ENCODE results near the gene TLR6.

TLR6 gene

GRCh38 chr4:38856524-38857337 is at the start of gene TLR6:
Gene TLR6, minus strand, starts transcription at chr4:38856817. Its CDS starts 27,344 bp downstream, at chr4:38829473.
- H3K4me3 ChIP-seq (ENCODE audit: low read depth, low read length): no peak within 1 kb of the TSS

- no peak overlapping the region for H3K4me3 ChIP-seq (ENCODE audit: low read depth, low read length)
Observed at GRCh38 chr4:38905652-38906385, 49.2 kb upstream of the TLR6 start.

- H3K4me3 ChIP-seq (ENCODE audit: low read depth, low read length): no peak overlapping the region
Observed at GRCh38 chr4:38904682-38905081, 48.1 kb upstream of the TLR6 start.

DNA sequence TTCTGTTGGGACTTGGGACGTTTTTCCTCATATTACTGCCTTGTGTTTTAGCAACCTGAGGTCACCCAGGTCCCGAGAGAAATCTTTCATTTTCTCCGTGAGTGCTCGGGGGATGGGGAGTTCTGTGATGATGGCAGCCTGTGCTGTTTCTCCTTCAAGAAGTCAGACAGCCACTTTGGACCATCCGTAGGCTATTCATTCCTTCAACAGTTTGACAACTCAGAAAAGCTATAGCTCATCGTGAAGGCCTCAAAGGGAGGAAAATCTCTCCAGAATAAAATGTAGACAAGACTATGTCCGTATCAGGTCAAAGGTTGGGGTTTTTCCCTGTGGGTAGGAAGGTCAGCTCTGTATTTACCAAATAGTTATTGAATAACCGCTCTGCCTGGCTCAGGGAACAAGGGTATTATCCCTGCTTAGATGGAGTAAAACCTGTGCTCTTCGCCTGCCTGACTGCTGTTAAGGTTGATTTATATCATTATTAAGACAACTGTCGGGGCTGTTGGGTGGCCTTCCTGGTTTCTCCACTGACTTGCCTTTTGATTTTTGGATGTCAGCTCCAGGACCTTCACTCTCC is 47.6 kb upstream of the TLR6 start:
- H3K4me3 ChIP-seq (ENCODE audit: low read depth, low read length): no peak overlapping the region

DNA sequence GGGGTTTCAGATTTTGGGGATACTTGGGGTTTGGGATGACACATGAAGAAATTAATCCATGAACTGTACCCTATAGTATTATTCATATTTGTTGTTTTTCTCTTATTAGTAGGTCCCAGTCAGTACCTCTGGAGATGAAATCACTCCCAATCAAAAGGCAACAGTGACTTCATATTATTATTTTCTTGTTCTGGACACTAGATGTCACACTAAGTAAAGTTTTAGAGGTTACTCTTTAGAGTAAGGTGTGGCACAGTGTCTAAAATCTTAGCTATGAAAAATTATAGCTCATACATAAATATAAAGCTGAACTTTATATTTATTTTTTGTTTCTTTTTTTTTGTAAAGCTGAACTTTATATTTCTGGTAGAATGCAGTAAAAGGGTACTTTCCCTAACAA is 46.1 kb upstream of the TLR6 start:
- H3K4me3 ChIP-seq (ENCODE audit: low read depth, low read length): no peak overlapping the region

GRCh38 chr4:38902221-38902620 is 45.6 kb upstream of the TLR6 start:
- no peak overlapping the region for H3K4me3 ChIP-seq (ENCODE audit: low read depth, low read length)

GRCh38 chr4:38898245-38898644 is 41.6 kb upstream of the TLR6 start:
- H3K4me3 ChIP-seq (ENCODE audit: low read depth, low read length): no peak overlapping the region

GRCh38 chr4:38896940-38897339 is 40.3 kb upstream of the TLR6 start:
- no peak overlapping the region for H3K4me3 ChIP-seq (ENCODE audit: low read depth, low read length)

DNA sequence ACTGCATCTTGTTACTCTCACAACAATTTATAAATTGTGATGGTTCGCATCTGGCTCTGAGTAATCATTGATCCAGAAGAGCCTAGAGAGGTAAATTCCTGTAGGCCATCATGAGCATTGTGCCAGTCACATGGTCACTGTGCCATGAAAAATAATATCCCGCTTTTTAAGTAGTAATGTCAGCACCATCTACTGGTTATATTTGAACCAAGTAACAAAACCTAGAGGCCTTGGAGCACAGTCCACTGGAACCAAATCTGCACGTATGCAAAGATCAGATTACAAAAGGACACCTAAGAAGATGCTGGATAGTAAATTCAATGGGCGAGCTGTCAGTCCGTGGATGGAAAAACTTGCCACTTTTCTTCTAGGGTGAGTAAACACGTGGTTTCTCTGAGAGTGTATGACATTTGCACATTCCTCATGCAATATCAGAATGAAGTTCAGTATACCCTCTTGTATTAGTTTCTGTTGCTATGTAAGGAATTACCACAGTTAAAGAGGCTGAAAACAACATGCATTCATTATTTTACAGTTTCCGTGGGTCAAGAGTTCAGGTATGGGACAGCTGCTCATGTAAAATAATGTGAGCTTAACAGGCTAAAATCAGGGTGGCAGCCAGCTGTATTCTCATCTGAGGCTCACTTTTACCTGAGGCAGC is 37.8 kb upstream of the TLR6 start:
- no peak overlapping the region for H3K4me3 ChIP-seq (ENCODE audit: low read depth, low read length)

DNA sequence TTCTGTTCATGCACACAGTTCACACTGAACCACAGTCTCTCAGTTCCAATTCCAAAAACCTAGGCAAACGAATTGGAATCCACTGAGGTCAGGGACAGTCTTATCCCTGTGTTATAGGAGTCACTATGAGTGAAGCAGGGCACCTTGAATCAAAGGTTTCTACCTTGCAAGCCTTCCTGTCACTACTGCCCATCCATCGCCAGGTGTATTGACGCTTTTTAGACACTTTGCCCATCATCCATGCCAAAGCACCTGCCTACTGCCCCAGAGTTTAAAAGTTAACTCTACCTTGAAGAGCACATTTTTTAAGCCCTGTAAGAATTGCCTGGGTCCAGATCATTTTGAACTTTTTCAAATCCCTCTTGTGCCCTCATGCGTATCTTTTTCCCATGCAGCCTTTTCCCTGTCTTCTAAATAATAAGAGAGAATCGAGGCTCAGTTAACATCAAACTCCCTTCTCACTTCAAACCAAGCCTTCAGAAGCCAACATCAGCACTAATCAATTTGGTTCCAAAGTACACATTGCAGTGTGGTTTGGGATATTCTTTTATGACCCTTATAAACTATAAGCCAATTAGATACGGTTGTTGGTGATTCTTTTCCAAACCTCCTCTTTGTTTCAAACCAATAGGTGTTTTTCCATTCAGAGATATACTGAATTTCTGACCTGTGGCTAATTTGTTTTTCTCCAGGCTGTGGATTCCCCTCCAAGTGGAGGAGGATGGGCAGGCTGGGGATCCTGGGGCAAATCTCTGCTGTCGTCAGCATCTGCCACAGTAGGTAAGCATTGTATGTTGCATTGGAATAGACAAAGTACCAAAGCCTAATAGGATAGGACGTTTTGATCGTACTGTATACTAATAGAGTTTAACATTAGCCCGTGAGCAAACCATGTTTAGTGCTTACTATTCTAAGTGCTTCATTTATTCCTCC is 34.7 kb upstream of the TLR6 start:
- no peak overlapping the region for H3K4me3 ChIP-seq (ENCODE audit: low read depth, low read length)

DNA sequence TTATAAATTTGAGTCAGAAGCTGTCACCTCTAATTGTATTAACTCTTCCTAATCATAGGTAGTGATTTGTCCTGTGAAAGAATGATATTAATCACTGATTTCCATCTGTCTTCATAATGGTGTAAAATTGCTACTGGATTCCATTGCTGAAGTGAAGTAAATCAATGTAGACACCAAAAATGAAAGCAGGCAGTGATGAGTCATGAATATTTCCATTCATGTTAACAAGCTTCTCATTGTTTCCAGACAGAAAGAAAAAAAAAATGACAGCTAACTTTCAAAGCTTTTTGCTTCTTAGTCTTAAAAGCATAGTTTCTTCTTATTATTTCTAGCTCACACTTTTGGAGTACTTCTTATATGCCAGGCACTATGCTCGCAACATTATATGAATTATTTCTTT is 32.5 kb upstream of the TLR6 start:
- no peak overlapping the region for H3K4me3 ChIP-seq (ENCODE audit: low read depth, low read length)

DNA sequence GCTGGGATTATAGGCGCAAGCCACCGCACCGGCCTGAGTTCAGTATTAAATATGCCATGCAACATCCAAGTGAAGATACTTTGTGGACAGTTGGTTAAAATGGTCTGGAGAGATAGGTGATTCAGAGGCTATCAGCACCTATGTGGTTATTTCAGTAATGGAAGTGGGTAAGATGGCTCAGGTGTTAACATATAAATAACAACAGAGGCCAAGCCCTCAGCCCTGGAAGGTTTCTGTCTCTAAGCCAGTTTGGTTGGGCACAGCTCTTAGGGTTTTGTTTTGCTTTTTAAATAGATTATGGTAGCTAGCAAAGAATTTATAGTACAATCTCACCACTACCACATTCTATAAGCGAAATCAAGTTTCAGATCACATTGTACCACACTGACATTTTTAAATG is 27.6 kb upstream of the TLR6 start:
- no peak overlapping the region for H3K4me3 ChIP-seq (ENCODE audit: low read depth, low read length)

DNA sequence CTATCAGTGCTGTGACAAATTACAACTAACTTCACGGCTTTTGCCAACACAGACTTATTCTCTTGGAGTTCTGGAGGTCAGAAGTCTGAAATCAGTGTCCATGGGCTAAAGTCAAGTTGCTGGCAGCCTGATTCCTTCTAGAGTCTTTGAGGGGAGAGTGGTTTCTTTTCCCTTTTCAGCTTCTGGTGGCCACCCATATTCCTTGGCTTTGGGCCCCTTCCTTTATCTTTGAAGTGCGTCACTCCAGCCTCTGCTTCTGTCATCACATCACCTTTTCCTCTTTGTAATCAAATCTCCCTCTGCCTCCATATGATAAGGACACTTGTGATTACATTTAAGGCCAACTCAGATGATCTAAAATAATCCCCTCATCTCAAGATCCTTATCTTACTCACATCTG is 20.0 kb upstream of the TLR6 start:
- no peak overlapping the region for H3K4me3 ChIP-seq (ENCODE audit: low read depth, low read length)

GRCh38 chr4:38873290-38873944 is 16.8 kb upstream of the TLR6 start:
- H3K4me3 ChIP-seq (ENCODE audit: low read depth, low read length): no peak overlapping the region

DNA sequence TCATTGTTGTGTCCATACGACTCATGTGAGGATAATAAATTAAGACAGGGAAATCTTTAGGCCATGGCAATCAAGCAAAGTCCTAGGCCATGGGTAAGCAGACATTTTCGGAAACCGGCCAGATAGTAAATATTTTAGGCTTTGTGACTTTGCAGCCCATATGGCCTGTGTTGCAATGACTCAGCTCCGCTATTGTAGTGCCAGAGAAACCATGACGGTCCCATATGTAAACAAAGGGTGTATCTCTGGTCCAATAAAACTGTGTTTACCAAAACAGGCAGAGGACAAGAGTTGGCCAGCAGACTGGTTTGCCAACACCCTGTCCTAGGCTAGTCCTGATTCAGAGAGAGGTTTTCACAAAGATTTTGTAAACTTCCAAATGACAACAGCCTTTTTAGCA is 16.0 kb upstream of the TLR6 start:
- H3K4me3 ChIP-seq (ENCODE audit: low read depth, low read length): no peak overlapping the region

DNA sequence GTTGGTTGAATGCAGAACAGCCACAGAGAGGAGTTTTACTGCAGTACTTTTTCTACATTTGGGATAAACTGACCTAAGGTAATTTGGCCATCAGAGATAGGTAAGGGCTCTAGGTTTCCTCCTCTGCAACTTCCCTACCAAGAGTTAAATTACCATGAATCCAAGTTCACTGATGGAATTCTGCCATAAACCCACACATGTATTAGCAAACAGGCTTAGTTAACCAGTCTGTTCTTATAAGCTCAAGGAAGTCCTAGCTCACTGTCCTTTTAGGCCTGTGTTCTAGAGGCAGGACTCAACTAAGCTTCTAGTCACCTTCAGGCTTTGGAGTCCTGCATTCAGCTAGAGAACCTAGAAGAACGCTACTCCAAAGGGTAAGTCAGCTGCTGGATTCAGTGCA is 15.0 kb upstream of the TLR6 start:
- no peak overlapping the region for H3K4me3 ChIP-seq (ENCODE audit: low read depth, low read length)

DNA sequence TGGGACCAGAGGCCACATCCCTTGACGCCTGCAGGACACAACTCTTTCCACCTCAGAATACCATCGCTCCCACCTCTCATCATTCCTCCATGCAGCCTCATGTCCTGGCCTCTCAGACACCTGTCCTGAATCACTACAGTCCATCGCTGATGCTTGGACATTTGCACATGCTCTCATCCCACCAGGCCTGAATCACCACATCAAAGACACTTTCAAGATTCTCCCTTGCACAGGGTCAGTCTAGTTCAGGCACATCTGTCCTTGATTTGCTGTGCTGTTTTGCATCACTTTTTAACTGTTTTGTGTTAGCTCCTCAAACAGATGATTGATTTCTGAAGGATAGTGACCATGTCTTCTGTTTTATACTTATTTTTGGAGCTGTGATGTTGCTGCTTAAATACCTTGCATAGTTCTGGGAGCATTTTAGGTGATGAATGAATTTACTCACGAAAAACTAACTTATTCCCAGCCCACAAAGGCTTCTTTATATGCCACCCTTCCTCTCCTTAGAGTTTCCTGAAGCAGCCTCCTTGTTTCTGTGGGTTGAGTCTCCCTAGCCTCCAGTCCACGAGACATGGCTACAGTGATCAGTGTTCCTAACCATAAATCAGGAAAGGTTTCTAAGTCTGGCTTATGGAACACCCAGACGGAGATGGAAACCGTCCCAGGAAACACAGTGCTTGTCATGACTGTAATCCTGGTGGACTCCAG is 13.6 kb upstream of the TLR6 start:
- H3K4me3 ChIP-seq (ENCODE audit: low read depth, low read length): no peak overlapping the region

GRCh38 chr4:38869511-38869910 is 12.9 kb upstream of the TLR6 start:
- H3K4me3 ChIP-seq (ENCODE audit: low read depth, low read length): no peak overlapping the region
